Calu3 (cell line): ENCODE data around the gene CELSR1. TPM values are rescaled to one million over a fixed set of nuclear protein-coding genes. Genes with fewer than 3 reads are reported as not detected.

Source experiments
- BruUV-seq: library from RNA; stranded (reverse); fragments of 400-500 nt; replicated peaks from 2 replicates; lab custom pipeline; 2021; lab: Mats Ljungman, UMichigan
- CTCF ChIA-PET: fragments of 300-600 bp; sonication (Branson Sonifier 250); formaldehyde crosslinking; loops from one replicate; lab custom pipeline; 2022; ENCODE audit warnings: antibody characterized with exemption; lab: Charles Lee
- DNase-seq: peaks from one replicate; pipeline ENCODE4 v3.0.0; 2022
- H3K27ac Mint-ChIP-seq: one replicate; pipeline ENCODE4 v1.8.0; 2022; ENCODE audit warnings: mixed read lengths; ENCODE audit not compliant: unreplicated experiment
- H3K27me3 Mint-ChIP-seq: one replicate; pipeline ENCODE4 v1.8.0; 2022; ENCODE audit warnings: mixed read lengths; ENCODE audit not compliant: unreplicated experiment
- H3K36me3 Mint-ChIP-seq: one replicate; pipeline ENCODE4 v1.8.0; 2022; ENCODE audit warnings: mild to moderate bottlenecking, moderate library complexity, mixed read lengths; ENCODE audit not compliant: insufficient read depth, unreplicated experiment
- H3K4me1 Mint-ChIP-seq: one replicate; pipeline ENCODE4 v1.8.0; 2022; ENCODE audit warnings: mild to moderate bottlenecking, low read depth, mixed read lengths; ENCODE audit not compliant: unreplicated experiment
- H3K4me3 Mint-ChIP-seq: one replicate; pipeline ENCODE4 v1.8.0; 2022; ENCODE audit warnings: mild to moderate bottlenecking, low read depth, moderate library complexity, mixed read lengths; ENCODE audit not compliant: unreplicated experiment
- H3K9me3 Mint-ChIP-seq: one replicate; pipeline ENCODE4 v1.8.0; 2022; ENCODE audit warnings: low read depth, mixed read lengths; ENCODE audit not compliant: unreplicated experiment
- CTCF ChIP-seq: fragments of 200-600 bp; IDR thresholded peaks from one replicate; pipeline ENCODE4 v1.8.0; 2022; ENCODE audit warnings: antibody characterized with exemption; ENCODE audit not compliant: unreplicated experiment
- intact Hi-C: fragments of 100-400 bp; cut with micrococcal nuclease; formaldehyde crosslinking; loops from one replicate; pipeline ENCODE4 v1.10.0; 2022; ENCODE audit not compliant: unreplicated experiment
- total RNA-seq: library from RNA; stranded (reverse); gene quantifications from 2 replicates; pipeline ENCODE4 v1.2.3, GENCODE V29; 2022

Gene CELSR1
- total RNA-seq, 1 experiment from 2014 or later, result 45.5 TPM

- DNase-seq, result no peak
- Mint-ChIP-seq H3K27ac (no peak overlapping the region), H3K4me1 (peaks cover 14% of the 10 kb centered on the region), H3K36me3 (peaks cover 8% of the 10 kb centered on the region), H3K9me3 (peaks cover 3% of the 10 kb centered on the region), H3K4me3 (no peak overlapping the region), H3K27me3 (peaks cover 21% of the 10 kb centered on the region)
- no peak for TF ChIP-seq CTCF
- intact Hi-C loops, result loop anchor here (10.0 kb wide), 1 partner anchor 97 kb away; no protein-coding TSS in a partner anchor
- CTCF ChIA-PET, result no interaction called here
- no TSS peak for BruUV-seq
Observed at GRCh38 chr22:46567471-46567870, 30.1 kb upstream of the CELSR1 start.

- BruUV-seq, result no TSS peak
- peaks cover 14% of the 10 kb centered on the region for H3K4me1 Mint-ChIP-seq
- intact Hi-C loops, result loop anchor here (10.0 kb wide), 1 partner anchor 101 kb away; no protein-coding TSS in a partner anchor
- H3K4me3 Mint-ChIP-seq, result peak overlapping the region; percentile 55
- H3K36me3 Mint-ChIP-seq, result peaks cover 8% of the 10 kb centered on the region
- CTCF ChIA-PET, result interaction anchor here (0.6 to 2.1 kb wide), 18 partner anchors 11 to 194 kb away, joined by 3 to 20 read pairs (median 5); no protein-coding TSS in a partner anchor
- peaks cover 12% of the 10 kb centered on the region for H3K27me3 Mint-ChIP-seq
- H3K9me3 Mint-ChIP-seq, result no peaks in the 10 kb centered on the region
- no peak overlapping the region for H3K27ac Mint-ChIP-seq
- no peak for DNase-seq
- TF ChIP-seq CTCF, result no peak
Observed at GRCh38 chr22:46564084-46564714, 26.8 kb upstream of the CELSR1 start.

GRCh38 chr22:46563381-46564083 lies 26.1 kb upstream of the CELSR1 start:
- peaks cover 14% of the 10 kb centered on the region for H3K4me1 Mint-ChIP-seq
- peaks cover 8% of the 10 kb centered on the region for H3K36me3 Mint-ChIP-seq
- H3K9me3 Mint-ChIP-seq, result no peaks in the 10 kb centered on the region
- DNase-seq, result peak; percentile 86
- peak overlapping the region; percentile 55 for H3K4me3 Mint-ChIP-seq
- H3K27ac Mint-ChIP-seq, result peak overlapping the region; percentile 46
- intact Hi-C loops, result loop anchor here (1.0 to 10.0 kb wide), 2 partner anchors 46 to 101 kb away; no protein-coding TSS in a partner anchor
- peak; percentile 89 for TF ChIP-seq CTCF
- no TSS peak for BruUV-seq
- peaks cover 5% of the 10 kb centered on the region for H3K27me3 Mint-ChIP-seq
- CTCF ChIA-PET, result interaction anchor here (0.6 to 2.1 kb wide), 25 partner anchors 11 to 1376 kb away, joined by 3 to 20 read pairs (median 4); no protein-coding TSS in a partner anchor

- Mint-ChIP-seq H3K4me3 (no peak overlapping the region), H3K27me3 (peaks cover 10% of the 10 kb centered on the region), H3K27ac (no peak overlapping the region), H3K9me3 (no peaks in the 10 kb centered on the region), H3K4me1 (peaks cover 14% of the 10 kb centered on the region), H3K36me3 (peaks cover 4% of the 10 kb centered on the region)
- TF ChIP-seq CTCF, result no peak
- BruUV-seq, result no TSS peak
- no peak for DNase-seq
- intact Hi-C loops, result loop anchor here (10.0 kb wide), 1 partner anchor 103 kb away; no protein-coding TSS in a partner anchor
- CTCF ChIA-PET, result no interaction called here
Observed at GRCh38 chr22:46561435-46561905, 24.1 kb upstream of the CELSR1 start.
